ENCODE results near the gene ARHGAP12. TPM values are rescaled to one million over a fixed set of nuclear protein-coding genes. Genes with fewer than 3 reads are reported as not detected.

The ARHGAP12 gene
- total RNA-seq, 1 donor from 2014 or later = 35.3 TPM

DNA sequence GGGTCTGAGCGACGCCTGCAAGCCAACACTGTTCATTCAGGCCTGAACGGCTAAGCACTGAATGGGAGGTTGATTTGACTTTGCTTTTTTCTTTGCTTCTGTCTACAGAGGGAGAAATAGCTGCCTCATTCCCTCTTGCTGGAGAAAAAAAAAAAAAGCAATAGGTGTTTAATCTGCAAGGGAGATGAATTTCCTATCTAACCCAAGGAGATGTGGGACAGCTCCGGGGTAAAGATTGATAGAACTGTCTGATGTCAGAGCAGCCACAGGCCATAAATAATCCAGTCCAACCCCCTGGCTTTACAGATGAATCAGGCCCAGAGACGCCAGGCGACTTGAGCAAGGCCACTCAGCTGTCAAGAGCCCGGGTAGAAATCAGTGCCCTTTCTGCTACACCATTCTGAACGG lies 168.0 kb downstream of the ARHGAP12 start:
- H3K27ac Mint-ChIP-seq = peak overlapping the region; percentile 97
- TF ChIP-seq CTCF (IDR thresholded peaks at IDR 0.05; ENCODE audit: unreplicated experiment) = no peak
- no peaks in the 10 kb centered on the region for H3K36me3 Mint-ChIP-seq
- no peaks in the 10 kb centered on the region for H3K27me3 Mint-ChIP-seq (ENCODE audit: low read depth)
- peaks cover 35% of the 10 kb centered on the region for H3K4me1 Mint-ChIP-seq
- DNase-seq (ENCODE audit: low spot score in 2 of 2, unreplicated experiment in 2 of 2) = no peak
- peak overlapping the region; percentile 82 for H3K4me3 Mint-ChIP-seq
- H3K9me3 Mint-ChIP-seq = peaks cover 4% of the 10 kb centered on the region

- Mint-ChIP-seq H3K27ac (peak overlapping the region; percentile 97), H3K27me3 (ENCODE audit: low read depth) (no peaks in the 10 kb centered on the region), H3K4me3 (peak overlapping the region; percentile 82), H3K4me1 (peaks cover 40% of the 10 kb centered on the region), H3K36me3 (no peaks in the 10 kb centered on the region), H3K9me3 (peaks cover 4% of the 10 kb centered on the region)
- DNase-seq (ENCODE audit: low spot score in 2 of 2, unreplicated experiment in 2 of 2) = peak; percentile 91 to 95
- no peak for TF ChIP-seq CTCF (IDR thresholded peaks at IDR 0.05; ENCODE audit: unreplicated experiment)
These were observed 168.6 kb downstream of the ARHGAP12 start for GRCh38 chr10:31759799-31760626.

GRCh38 chr10:31759124-31759798 lies 169.4 kb downstream of the ARHGAP12 start:
- Mint-ChIP-seq H3K27me3 (ENCODE audit: low read depth) (no peaks in the 10 kb centered on the region), H3K9me3 (no peaks in the 10 kb centered on the region), H3K4me3 (peak overlapping the region; percentile 84), H3K36me3 (no peaks in the 10 kb centered on the region), H3K4me1 (peaks cover 46% of the 10 kb centered on the region), H3K27ac (peak overlapping the region; percentile 94)
- TF ChIP-seq CTCF (IDR thresholded peaks at IDR 0.05; ENCODE audit: unreplicated experiment) = no peak
- no peak for DNase-seq (ENCODE audit: low spot score in 2 of 2, unreplicated experiment in 2 of 2)

DNA sequence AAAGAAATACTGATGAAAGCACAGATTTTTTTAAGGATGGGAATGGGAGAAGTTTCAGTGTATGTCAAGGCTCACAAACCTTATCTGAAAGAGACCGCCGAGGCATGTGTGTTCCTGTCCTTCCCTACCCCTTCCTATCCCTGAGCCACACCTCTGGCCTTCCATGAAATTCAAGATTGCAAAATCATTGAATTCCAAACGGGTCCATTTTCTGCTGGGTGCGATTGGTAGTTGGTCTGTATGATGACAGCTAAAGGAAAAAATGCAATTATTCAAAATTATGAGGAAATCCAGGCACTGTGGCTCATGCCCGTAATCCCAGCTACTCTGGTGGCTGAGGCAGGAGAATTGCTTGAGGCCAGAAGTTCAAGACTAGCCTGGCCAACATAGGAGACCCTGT lies 170.1 kb downstream of the ARHGAP12 start:
- H3K9me3 Mint-ChIP-seq = no peaks in the 10 kb centered on the region
- peak overlapping the region; percentile 25 for H3K27ac Mint-ChIP-seq
- DNase-seq (ENCODE audit: low spot score in 2 of 2, unreplicated experiment in 2 of 2) = no peak
- H3K36me3 Mint-ChIP-seq = no peaks in the 10 kb centered on the region
- H3K27me3 Mint-ChIP-seq (ENCODE audit: low read depth) = no peaks in the 10 kb centered on the region
- TF ChIP-seq CTCF (IDR thresholded peaks at IDR 0.05; ENCODE audit: unreplicated experiment) = no peak
- H3K4me1 Mint-ChIP-seq = peaks cover 46% of the 10 kb centered on the region
- H3K4me3 Mint-ChIP-seq = peak overlapping the region; percentile 46

DNA sequence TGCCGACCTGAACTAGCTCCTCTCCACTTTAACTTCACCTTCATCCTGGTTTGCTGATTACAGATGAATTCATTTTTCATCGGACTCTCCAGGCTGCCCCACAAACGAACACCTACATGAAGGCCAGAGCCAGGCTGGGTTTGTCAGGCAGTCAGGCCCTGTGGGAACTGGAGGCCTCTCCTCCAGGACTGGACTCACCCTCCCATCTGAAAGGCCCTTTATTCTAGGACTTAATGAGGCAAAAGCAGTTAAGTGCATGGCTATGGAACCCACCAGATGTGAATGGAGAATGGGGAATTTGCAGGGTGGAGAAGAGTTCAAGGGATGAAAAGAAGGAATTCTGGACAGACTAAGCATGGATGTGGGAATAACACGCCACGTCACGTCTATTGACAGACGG lies 170.8 kb downstream of the ARHGAP12 start:
- H3K27me3 Mint-ChIP-seq (ENCODE audit: low read depth) = no peaks in the 10 kb centered on the region
- no peak for TF ChIP-seq CTCF (IDR thresholded peaks at IDR 0.05; ENCODE audit: unreplicated experiment)
- no peak for DNase-seq (ENCODE audit: low spot score in 2 of 2, unreplicated experiment in 2 of 2)
- peaks cover 46% of the 10 kb centered on the region for H3K4me1 Mint-ChIP-seq
- H3K36me3 Mint-ChIP-seq = no peaks in the 10 kb centered on the region
- H3K9me3 Mint-ChIP-seq = no peaks in the 10 kb centered on the region
- peak overlapping the region; percentile 46 for H3K4me3 Mint-ChIP-seq
- H3K27ac Mint-ChIP-seq = peak overlapping the region; percentile 59

All from mesothelial cell of epicardium (in vitro differentiated cells).